AG09309 (cell line): ENCODE measurements around the gene CCIN.
A peak's percentile ranks its signal among the peaks of the same experiment; 100 is the strongest.

Experiments used
- DNase-seq: peaks from one replicate; pipeline ENCODE4 v3.0.0-alpha.2; 2010; ENCODE audit warnings: low read depth
- H3K4me3 ChIP-seq: 2 replicates; pipeline ENCODE4 v1.5.1; 2011; ENCODE audit warnings: mild to moderate bottlenecking, low read depth, low read length, moderate library complexity; ENCODE audit not compliant: control insufficient read depth
- TF ChIP-seq, protein P1 (sequence below): IDR thresholded peaks from 2 replicates; pipeline ENCODE4 v1.5.1; 2011; ENCODE audit warnings: mild to moderate bottlenecking, low read depth, low read length, inconsistent platforms; ENCODE audit not compliant: insufficient read depth, control insufficient read depth; ENCODE audit errors: missing control alignments

The CCIN gene

DNA sequence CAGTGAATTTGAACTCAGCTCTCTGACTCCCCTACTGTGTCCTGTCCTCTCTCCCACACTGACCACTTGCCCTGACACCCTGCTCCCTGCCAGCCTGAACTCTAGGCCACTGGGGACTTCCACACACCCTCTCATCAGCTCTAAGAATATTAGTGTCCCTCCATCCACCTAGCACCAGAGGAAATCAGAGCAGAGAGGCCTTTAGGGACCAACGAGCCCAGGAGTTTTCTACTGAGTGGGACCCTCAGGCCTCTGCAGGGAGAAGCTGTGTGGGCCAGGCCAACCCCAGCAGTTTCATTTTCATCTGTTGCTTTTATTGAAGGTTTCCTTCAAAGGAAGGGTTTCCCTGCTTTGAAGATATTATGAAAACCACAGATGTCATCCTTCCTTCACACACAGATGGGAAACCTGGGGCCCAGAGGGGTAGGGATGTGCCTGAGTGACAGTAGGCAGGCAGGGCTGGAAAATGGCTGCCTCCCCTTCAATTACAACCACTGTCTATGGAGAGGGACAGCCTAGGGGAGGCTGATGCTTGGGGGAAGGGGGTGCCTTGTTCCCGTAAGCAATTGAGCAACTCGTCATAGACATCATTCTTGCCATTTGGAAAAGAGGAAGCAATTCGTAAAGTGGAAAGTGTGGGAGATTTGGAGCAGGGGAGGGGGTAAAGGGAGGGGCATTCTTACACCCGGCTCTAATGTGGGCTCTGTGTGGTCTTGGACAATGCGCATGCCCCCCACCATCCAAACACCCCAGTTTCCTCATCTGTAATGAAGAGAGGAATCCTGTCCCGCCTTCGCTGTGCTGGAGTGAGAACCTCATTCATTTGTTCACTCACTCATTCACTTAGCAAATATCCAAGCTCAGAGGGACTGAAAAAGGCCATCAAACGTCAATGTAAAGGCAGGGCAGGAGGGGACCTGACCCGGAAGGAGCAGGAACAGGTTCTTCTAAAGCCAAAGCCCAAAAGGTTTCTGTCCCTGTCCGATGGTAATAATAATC is 28.8 kb upstream of the CCIN start:
- TF ChIP-seq, protein P1, sequence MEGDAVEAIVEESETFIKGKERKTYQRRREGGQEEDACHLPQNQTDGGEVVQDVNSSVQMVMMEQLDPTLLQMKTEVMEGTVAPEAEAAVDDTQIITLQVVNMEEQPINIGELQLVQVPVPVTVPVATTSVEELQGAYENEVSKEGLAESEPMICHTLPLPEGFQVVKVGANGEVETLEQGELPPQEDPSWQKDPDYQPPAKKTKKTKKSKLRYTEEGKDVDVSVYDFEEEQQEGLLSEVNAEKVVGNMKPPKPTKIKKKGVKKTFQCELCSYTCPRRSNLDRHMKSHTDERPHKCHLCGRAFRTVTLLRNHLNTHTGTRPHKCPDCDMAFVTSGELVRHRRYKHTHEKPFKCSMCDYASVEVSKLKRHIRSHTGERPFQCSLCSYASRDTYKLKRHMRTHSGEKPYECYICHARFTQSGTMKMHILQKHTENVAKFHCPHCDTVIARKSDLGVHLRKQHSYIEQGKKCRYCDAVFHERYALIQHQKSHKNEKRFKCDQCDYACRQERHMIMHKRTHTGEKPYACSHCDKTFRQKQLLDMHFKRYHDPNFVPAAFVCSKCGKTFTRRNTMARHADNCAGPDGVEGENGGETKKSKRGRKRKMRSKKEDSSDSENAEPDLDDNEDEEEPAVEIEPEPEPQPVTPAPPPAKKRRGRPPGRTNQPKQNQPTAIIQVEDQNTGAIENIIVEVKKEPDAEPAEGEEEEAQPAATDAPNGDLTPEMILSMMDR = no peak
- H3K4me3 ChIP-seq = no peak overlapping the region
- DNase-seq = no peak

DNA sequence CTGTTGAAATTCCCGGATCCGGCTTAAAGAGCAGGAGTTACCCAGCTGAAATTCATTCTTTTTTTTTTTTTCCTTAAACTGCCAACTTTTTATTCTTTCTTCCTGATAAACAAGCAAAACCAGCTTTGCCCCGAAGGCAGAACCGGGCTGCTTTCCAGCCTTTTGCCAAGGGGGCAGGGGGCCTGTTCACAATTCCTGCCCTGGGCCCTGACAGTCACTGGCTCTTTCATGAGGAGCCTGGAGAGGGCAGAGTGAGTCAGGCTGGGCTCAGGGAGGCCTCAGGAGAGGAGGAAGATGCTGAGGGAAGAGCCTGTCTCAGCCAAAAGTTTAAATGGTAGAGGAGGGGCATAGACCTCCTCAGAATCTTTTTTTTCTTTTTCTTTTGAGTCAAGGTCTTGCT is 27.9 kb upstream of the CCIN start:
- DNase-seq = no peak
- TF ChIP-seq, protein P1 = peak; percentile 66

DNA sequence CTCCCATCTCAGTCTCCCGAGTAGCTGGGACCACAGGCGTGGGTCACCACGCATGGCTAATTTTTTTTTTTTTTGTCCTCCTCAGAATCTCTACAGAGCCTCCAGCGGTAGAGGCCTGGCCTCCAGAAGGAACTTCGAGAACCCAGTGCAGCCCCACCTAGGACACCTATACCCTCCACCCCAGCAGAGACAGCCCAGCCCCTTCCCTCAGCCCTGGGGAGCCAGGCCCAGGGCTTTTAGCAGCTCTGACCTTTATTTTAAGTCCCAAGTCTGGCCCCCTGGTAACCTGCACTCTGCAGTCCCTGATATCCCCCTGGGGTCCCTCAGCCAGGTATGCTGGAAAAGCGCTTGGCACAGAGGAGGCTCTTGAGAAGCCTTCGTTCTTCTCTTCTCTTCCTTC is 27.4 kb upstream of the CCIN start:
- DNase-seq = no peak
- TF ChIP-seq, protein P1 = no peak
- H3K4me3 ChIP-seq = no peak overlapping the region

More for the DNA sequence above, 27.9 kb upstream of the CCIN start:
- no peak overlapping the region for H3K4me3 ChIP-seq

DNA sequence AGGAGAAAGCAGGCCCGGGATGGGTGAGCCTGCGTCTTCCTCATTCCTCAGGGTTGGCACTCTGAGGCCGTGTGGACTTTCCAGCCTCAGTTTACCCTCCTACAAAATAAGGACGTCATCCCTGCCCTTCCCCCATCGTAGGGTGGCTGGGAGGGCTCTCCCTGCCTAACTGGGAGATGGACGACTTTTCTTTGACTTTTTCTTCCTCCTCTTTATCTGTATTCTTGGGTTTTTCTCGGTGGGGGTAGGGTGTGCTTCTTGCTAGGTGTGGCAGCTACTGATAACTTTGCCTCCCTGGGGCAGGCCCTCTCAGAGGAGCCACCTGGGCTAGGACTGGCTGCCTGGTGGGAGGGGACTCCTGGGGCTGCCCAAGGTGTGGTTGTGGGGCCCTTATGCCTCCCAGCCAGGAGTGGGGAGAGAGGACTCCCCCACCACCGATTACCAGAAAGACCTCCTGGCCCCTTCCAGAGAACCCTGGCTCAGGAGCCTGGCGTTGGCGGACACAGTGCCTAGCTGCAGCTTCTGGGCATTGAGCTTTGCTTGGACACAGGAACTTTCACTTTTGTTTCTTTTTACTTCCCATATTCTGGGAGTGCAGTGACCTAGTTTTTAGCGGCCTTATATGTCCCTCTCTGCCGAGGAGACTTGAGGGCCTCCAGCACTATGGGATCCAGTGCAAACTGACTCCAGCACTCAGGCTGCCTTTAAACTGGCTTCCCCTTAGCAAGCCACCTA is 26.5 kb upstream of the CCIN start:
- no peak for DNase-seq

DNA sequence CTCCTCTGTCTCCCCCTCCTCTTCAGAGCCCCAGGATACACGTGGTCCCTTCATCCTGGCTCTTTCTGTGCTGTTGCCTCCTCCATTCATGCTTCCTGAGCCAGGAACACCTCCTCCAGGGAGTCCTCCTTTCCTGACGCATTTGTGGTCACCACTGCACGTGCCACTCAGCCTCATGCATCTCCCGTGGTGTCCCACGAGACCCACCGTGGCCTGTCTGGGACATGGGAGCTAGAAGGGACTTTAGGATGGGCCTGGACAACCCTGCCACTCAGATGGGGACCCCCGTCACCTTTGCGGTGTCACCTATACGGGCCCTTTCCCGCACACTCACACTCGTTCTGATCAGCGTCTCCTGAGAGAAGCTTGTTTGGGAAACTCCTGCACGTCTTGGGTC is 25.9 kb upstream of the CCIN start:
- DNase-seq = no peak
- TF ChIP-seq, protein P1 = no peak
- H3K4me3 ChIP-seq = no peak overlapping the region

More for the DNA sequence above, 26.5 kb upstream of the CCIN start:
- TF ChIP-seq, protein P1 = no peak
- H3K4me3 ChIP-seq = no peak overlapping the region

DNA sequence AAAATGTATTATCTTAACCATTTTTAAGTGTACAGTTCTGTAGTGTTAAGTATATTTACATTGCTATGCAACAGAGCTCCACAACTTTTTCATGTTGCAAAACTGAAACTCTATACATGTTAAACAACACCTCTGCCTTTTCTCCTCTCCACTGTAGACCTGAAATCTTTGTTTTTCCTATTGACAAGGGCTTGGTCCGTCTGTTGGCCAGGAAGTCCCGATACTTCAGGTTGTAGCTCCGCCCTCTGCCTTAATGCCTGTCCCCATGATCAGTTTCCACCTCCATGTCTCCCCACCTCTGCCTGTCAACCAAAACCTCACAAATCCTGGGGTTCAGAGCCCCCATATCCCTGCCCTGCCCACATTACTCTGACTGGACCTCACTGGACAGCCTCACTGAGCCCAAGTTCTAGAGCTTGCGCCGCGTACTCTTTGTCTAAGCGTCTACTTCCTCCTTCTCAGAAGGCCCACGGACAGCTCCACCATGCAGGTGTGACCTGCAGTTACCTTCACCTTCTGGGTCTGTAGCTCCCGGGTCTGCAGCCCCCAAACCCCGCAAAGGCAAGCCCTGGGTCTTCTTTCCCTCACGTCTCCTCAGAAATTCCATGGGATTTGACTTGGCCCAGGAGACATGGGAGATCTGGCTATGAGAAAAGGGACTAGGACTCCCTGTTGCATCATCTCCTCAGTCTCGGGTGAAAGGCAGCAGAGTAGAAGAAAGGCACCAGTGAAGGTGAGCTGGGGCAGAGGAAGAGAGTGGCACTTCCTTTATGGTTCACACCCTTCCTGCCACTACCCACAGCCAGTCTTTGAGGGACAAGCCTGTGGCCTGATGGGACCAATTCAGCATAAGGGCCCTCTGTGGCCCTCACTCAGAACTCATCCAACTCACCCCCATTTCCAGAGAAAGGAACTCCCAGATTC is 24.6 kb upstream of the CCIN start:
- TF ChIP-seq, protein P1 = no peak
- no peak for DNase-seq
- no peak overlapping the region for H3K4me3 ChIP-seq
